Panc1 (cell line): ENCODE data around the gene DLGAP1. TPM values are rescaled to one million over a fixed set of nuclear protein-coding genes. Genes with fewer than 3 reads are reported as not detected.

Source experiments
- ATAC-seq: fragments of 200-7000 bp; cut with Tn5 transposase; 2 replicates; pipeline ENCODE4 v1.9.1; 2020; ENCODE audit warnings: mild to moderate bottlenecking, moderate library complexity
- BruUV-seq: library from RNA; stranded (reverse); fragments of 400-500 nt; replicated peaks from 2 replicates; lab custom pipeline; 2021; lab: Mats Ljungman, UMichigan
- CTCF ChIA-PET: fragments of 300-600 bp; sonication (Branson Sonifier 250); formaldehyde crosslinking; loops from one replicate; lab custom pipeline; 2022; ENCODE audit warnings: antibody characterized with exemption; lab: Charles Lee
- POLR2A ChIA-PET: fragments of 300-600 bp; sonication (Branson Sonifier 250); formaldehyde crosslinking; loops from one replicate; lab custom pipeline; 2022; ENCODE audit warnings: antibody characterized with exemption; lab: Charles Lee
- DNase-seq: peaks from one replicate; pipeline ENCODE4 v3.0.0-alpha.2; 2010; ENCODE audit warnings: low read depth, low spot score
- H3K27ac ChIP-seq: 2 replicates; pipeline ENCODE4 v1.5.1; 2011; ENCODE audit warnings: mild to moderate bottlenecking, low read length, inconsistent platforms
- H3K27me3 ChIP-seq: fragments of 200-500 bp; sonication (Bioruptor generic); 2 replicates; pipeline ENCODE4 v1.6.0; 2014; ENCODE audit warnings: low read length, inconsistent platforms; ENCODE audit not compliant: control insufficient read depth, insufficient read depth
- H3K36me3 ChIP-seq: fragments of 200-500 bp; sonication (Bioruptor generic); 2 replicates; pipeline ENCODE4 v1.5.1; 2014; ENCODE audit warnings: inconsistent platforms, mild to moderate bottlenecking, low read length, moderate library complexity; ENCODE audit not compliant: control insufficient read depth, insufficient read depth
- H3K4me1 ChIP-seq: 2 replicates; pipeline ENCODE4 v1.5.1; 2011; ENCODE audit warnings: inconsistent platforms, mild to moderate bottlenecking, low read length, moderate library complexity; ENCODE audit not compliant: control insufficient read depth, insufficient read depth
- H3K4me3 ChIP-seq, 2 experiments: 2 replicates each; pipeline ENCODE4 v1.5.1; 2011 to 2012; ENCODE audit warnings: low read depth in 2 of 2, low read length in 2 of 2, mild to moderate bottlenecking in 2 of 2, inconsistent platforms in 1 of 2, moderate library complexity in 1 of 2
- H3K9me3 ChIP-seq: fragments of 200-500 bp; sonication (Bioruptor generic); 2 replicates; pipeline ENCODE4 v1.5.1; 2014; ENCODE audit warnings: low read depth, mild to moderate bottlenecking, inconsistent platforms, low read length, moderate library complexity; ENCODE audit not compliant: control insufficient read depth, insufficient read depth
- POLR2AphosphoS5 ChIP-seq: IDR thresholded peaks from 2 replicates; pipeline ENCODE4 v1.6.1; 2012; ENCODE audit warnings: mild to moderate bottlenecking, low read depth, low read length, moderate library complexity
- SIN3A ChIP-seq: IDR thresholded peaks from 2 replicates; pipeline ENCODE4 v1.6.1; 2012; ENCODE audit warnings: low read depth, mild to moderate bottlenecking, low read length, moderate library complexity, borderline replicate concordance; ENCODE audit not compliant: insufficient read depth
- TCF7L2 ChIP-seq: IDR thresholded peaks from 2 replicates; pipeline ENCODE4 v1.6.1; 2011; ENCODE audit warnings: mild to moderate bottlenecking, low read depth, low read length, inconsistent platforms
- in situ Hi-C: cut with HindIII; loops from 2 replicates; pipeline ENCODE4 v1.10.0; 2016; ENCODE audit warnings: low sequenced_read_pairs, low pct_unique_long_range_greater_than_20kb
- intact Hi-C: fragments of 100-400 bp; cut with micrococcal nuclease; formaldehyde crosslinking; loops from one replicate; pipeline ENCODE4 v1.10.0; 2022; ENCODE audit not compliant: unreplicated experiment
- total RNA-seq: library from RNA; stranded (reverse); gene quantifications from one replicate; pipeline ENCODE4 v1.2.1, GENCODE V29; 2021; ENCODE audit not compliant: unreplicated experiment
- TF ChIP-seq, protein P1 (sequence below), 2 experiments: IDR thresholded peaks; 2 replicates each; pipeline ENCODE4 v1.6.1; 2011 to 2012; ENCODE audit warnings: low read depth in 2 of 2, control low read depth in 1 of 2, low read length in 1 of 2, mild to moderate bottlenecking in 1 of 2, moderate library complexity in 1 of 2; ENCODE audit not compliant: insufficient read depth in 1 of 2
- TF ChIP-seq, protein P2 (sequence below): fragments of 450-650 bp; IDR thresholded peaks from 2 replicates; pipeline ENCODE4 v1.5.1; 2017; ENCODE audit warnings: mild to moderate bottlenecking

The DLGAP1 gene
- total RNA-seq, 1 experiment from 2014 or later, result 1.8 TPM

DNA sequence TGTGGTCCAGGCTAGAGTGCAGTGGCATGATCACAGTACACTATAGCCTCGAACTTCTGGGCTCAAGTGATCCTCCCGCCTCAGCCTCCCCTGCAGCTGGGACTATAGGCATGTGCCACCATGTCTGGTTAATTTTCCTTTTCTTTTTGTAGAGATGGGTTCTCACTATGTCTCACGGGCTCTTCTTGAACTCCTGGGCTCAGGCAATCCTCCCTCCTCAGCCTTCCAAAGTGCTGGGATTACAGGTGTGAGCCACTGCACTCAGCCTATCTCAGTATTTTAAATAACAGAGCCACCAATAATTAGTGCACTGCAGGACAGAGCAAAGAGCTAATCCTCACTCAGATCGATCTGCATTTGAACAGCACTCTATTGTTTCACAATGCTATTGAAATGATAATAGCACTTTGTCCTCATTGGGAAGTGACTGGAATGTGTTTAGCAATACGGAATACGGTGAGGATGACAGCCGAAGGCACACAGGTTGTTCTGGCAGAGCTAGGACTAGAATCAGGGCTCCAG lies 335.9 kb downstream of the DLGAP1 start:
- ATAC-seq (no peak), DNase-seq (no peak)
- TF ChIP-seq, protein P1, sequence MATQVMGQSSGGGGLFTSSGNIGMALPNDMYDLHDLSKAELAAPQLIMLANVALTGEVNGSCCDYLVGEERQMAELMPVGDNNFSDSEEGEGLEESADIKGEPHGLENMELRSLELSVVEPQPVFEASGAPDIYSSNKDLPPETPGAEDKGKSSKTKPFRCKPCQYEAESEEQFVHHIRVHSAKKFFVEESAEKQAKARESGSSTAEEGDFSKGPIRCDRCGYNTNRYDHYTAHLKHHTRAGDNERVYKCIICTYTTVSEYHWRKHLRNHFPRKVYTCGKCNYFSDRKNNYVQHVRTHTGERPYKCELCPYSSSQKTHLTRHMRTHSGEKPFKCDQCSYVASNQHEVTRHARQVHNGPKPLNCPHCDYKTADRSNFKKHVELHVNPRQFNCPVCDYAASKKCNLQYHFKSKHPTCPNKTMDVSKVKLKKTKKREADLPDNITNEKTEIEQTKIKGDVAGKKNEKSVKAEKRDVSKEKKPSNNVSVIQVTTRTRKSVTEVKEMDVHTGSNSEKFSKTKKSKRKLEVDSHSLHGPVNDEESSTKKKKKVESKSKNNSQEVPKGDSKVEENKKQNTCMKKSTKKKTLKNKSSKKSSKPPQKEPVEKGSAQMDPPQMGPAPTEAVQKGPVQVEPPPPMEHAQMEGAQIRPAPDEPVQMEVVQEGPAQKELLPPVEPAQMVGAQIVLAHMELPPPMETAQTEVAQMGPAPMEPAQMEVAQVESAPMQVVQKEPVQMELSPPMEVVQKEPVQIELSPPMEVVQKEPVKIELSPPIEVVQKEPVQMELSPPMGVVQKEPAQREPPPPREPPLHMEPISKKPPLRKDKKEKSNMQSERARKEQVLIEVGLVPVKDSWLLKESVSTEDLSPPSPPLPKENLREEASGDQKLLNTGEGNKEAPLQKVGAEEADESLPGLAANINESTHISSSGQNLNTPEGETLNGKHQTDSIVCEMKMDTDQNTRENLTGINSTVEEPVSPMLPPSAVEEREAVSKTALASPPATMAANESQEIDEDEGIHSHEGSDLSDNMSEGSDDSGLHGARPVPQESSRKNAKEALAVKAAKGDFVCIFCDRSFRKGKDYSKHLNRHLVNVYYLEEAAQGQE (IDR thresholded peaks at IDR 0.05; ENCODE audit: insufficient read depth in 1 of 2, low read depth in 2 of 2, low read length in 1 of 2), result no peak
- TF ChIP-seq, protein P2, sequence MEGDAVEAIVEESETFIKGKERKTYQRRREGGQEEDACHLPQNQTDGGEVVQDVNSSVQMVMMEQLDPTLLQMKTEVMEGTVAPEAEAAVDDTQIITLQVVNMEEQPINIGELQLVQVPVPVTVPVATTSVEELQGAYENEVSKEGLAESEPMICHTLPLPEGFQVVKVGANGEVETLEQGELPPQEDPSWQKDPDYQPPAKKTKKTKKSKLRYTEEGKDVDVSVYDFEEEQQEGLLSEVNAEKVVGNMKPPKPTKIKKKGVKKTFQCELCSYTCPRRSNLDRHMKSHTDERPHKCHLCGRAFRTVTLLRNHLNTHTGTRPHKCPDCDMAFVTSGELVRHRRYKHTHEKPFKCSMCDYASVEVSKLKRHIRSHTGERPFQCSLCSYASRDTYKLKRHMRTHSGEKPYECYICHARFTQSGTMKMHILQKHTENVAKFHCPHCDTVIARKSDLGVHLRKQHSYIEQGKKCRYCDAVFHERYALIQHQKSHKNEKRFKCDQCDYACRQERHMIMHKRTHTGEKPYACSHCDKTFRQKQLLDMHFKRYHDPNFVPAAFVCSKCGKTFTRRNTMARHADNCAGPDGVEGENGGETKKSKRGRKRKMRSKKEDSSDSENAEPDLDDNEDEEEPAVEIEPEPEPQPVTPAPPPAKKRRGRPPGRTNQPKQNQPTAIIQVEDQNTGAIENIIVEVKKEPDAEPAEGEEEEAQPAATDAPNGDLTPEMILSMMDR, result no peak
- TF ChIP-seq SIN3A (no peak), POLR2AphosphoS5 (no peak), TCF7L2 (no peak)
- Histone ChIP-seq H3K4me3 (no peak overlapping the region), H3K36me3 (no peaks in the 10 kb centered on the region), H3K27me3 (no peaks in the 10 kb centered on the region; the same call in 1 of the 2 replicates), H3K4me1 (no peaks in the 10 kb centered on the region), H3K27ac (no peak overlapping the region), H3K9me3 (no peaks in the 10 kb centered on the region)
- intact Hi-C loops, result loop anchor here (10.0 kb wide), 1 partner anchor 936 kb away; no protein-coding TSS in a partner anchor
- in situ Hi-C loops, result no loop called here
- no TSS peak for BruUV-seq
- POLR2A ChIA-PET, result no interaction called here
- CTCF ChIA-PET, result no interaction called here

DNA sequence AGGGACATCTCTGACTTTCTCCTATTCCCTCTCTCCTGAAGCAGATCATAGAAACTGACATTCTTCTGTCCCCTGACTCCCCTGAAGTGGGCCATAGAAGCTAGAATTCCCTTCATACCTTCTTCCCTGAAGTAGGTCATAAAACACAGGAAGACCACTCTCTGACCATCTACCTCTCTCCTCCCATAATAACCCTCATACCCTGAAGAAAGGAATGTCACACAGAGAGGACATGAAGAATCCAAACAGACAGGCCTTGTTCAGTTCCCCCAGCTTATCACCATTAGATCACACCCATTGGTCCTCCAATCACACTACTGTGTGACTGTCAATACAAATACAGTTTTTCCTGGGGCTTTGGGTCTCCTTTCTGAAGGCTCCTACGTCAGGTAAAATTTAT lies 347.1 kb downstream of the DLGAP1 start:
- no peaks in the 10 kb centered on the region for H3K9me3 ChIP-seq
- POLR2A ChIA-PET, result no interaction called here
- TF ChIP-seq SIN3A, result no peak
- no peak for TF ChIP-seq POLR2AphosphoS5
- TF ChIP-seq, protein P2, result no peak
- TF ChIP-seq, protein P1 (IDR thresholded peaks at IDR 0.05; ENCODE audit: insufficient read depth in 1 of 2, low read depth in 2 of 2, low read length in 1 of 2), result no peak
- no peak for TF ChIP-seq TCF7L2
- no peak overlapping the region for H3K4me3 ChIP-seq
- intact Hi-C loops, result no loop called here
- no peak overlapping the region for H3K27ac ChIP-seq
- no peaks in the 10 kb centered on the region for H3K36me3 ChIP-seq
- no TSS peak for BruUV-seq
- CTCF ChIA-PET, result no interaction called here
- in situ Hi-C loops, result no loop called here
- ATAC-seq (no peak), DNase-seq (no peak)
- no peaks in the 10 kb centered on the region; the same call in 1 of the 2 replicates for H3K4me1 ChIP-seq
- no peaks in the 10 kb centered on the region for H3K27me3 ChIP-seq
